Measurements from ENCODE around the gene TTC29. TPM values are rescaled to one million over a fixed set of nuclear protein-coding genes. Genes with fewer than 3 reads are reported as not detected.
"Not testable (repeated sequence)": the region's sequence is repeated elsewhere in the genome, so short reads cannot be mapped to it uniquely, and the experiment has no call there.

Gene TTC29
- polyA plus RNA-seq, 3 donors: 1.6 to 1.9 (median 1.6) TPM

DNA sequence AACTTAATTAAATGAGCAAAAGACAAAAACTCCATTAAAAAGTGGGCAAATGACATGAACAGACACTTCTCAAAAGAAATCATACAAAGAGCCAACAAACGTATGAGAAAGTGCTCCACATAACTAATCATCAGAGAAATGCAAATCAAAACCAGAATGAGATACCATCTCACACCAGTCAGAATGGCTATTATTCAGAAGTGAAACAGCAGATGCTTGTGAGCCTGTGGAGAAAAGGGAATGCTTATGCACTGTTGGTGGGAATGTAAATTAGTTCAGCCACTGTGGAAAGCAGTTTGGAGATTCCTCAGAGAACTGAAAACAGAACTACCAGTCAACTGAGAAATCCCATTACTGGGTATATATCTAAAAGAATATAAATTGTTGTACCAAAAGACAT, 222.1 kb downstream of the TTC29 start:
- not testable (repeated sequence) for DNase-seq (ENCODE audit: low read depth in 3 of 3, low spot score in 2 of 3)

DNA sequence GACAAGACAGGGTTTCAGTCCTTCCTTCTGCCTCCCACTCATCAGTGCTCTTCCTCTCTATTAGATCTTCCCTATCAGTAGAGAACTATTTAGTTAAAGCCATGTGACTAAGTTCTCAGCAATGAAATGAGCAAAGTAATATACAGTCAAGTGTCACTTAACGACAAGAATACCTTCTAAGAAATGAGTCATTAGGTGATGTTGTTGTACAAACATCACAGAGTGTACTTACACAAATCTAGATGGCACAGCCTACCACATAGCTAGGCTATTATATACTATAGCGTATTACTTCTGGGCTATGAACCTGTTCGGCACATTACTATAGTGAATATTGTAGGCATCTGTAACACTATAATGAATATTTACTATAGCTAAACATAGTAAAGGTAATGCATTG, 235.7 kb downstream of the TTC29 start:
- DNase-seq (ENCODE audit: low read depth in 3 of 3, low spot score in 2 of 3): no peak

DNA sequence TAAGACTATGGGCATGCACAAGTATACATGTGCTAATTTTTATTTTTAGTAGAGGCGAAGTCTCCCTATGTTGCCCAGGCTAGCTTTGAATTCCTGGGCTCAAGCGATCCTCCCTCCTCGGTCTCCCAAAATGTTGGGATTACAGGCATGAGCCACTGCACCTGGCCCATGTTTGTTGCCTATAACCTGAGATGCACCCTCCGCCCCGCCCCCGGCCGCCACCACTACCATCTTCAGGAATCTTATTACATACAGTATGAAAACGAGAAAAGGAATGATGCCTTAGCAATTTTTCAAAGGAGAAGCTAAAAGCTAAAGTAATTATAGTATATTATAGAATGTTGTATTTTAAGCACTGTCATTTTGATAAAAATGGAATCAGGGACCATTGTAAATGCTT, 245.8 kb downstream of the TTC29 start:
- no peak for DNase-seq (ENCODE audit: low read depth in 3 of 3, low spot score in 2 of 3)

DNA sequence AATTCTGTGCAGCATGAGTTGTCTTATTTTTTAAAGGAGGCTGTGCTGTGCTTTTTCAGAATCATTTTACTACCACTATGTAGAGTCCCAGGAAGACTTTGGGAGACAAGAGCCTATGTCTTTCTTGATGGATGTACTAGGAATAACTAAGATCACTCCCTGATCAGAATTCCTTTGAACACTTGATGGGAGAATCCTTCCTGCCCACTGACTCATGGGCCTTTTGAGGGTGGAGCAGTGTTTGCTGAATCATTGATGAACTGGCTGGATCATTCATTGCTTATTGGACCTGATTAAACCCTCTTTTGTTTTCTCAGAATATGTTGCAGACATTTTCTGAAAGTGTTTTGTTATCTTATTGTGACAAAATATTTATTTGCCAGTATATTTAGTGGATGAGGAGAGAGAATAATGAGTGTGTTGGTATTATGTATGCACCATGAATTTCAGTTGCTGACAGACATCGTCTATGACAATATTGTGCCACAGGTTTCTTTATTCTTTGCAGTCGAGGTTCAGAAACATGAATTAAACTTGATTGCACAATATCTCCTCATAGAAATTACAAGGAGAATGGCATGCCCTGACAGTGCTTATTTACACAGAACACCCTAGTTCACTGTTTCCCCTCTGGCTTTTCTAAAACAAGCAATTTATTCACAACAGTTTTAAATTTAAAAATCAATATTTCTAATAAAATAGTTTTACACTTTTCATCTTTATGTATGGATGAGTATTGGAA, 270.7 kb downstream of the TTC29 start:
- no peak for DNase-seq (ENCODE audit: low read depth in 3 of 3, low spot score in 2 of 3)

DNA sequence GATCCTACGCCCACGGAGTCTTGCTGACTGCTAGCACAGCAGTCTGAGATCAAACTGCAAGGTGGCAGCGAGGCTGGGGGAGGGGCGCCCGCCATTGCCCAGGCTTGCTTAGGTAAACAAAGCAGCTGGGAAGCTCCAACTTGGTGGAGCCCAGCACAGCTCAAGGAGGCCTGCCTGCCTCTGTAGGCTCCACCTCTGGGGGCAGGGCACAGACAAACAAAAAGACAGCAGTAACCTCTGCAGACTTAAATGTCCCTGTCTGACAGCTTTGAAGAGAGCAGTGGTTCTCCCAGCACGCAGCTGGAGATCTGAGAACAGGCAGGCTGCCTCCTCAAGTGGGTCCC, 281.7 kb downstream of the TTC29 start:
- DNase-seq (ENCODE audit: low read depth in 3 of 3, low spot score in 2 of 3): not testable (repeated sequence)

DNA sequence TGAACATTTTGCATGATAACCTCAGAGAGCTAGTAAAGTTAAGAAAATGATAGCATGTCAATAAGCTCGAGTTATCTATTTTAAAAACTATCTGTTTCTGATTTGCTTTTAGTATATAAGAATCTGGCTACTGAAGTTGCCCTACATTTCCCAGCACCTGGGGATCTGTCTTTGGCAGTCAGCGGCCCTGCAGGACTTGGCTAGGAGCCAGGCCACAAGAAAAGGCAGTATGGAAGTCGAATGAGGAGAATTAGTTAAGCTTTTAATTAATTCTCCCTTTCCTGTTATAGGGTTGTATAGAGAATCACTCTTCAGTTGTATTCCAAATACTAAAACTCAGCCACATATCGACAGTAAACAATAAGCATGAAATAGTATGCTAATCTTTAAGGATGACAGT, 284.3 kb downstream of the TTC29 start:
- no peak for DNase-seq (ENCODE audit: low read depth in 3 of 3, low spot score in 2 of 3)

All from right renal cortex interstitium (tissue), 3 donors.